MM.1S (cell line): ENCODE data around the gene SLC27A6.

ENCODE experiments used
- DNase-seq: peaks from one replicate; pipeline ENCODE4 v3.0.0-alpha.2; 2015
- H2AFZ ChIP-seq: fragments of 300-600 bp; sonication (generic); 2 replicates; pipeline ENCODE4 v1.6.0; 2016; ENCODE audit warnings: antibody characterized with exemption, low read length
- H3F3A ChIP-seq: fragments of 300-600 bp; sonication (generic); 2 replicates; pipeline ENCODE4 v1.6.1; 2016; ENCODE audit warnings: mild to moderate bottlenecking, antibody characterized with exemption, low read length, moderate library complexity, mixed read lengths; ENCODE audit not compliant: insufficient read depth
- H3K27ac ChIP-seq: fragments of 300-600 bp; sonication (generic); 2 replicates; pipeline ENCODE4 v1.5.1; 2016; ENCODE audit warnings: mild to moderate bottlenecking, low read length
- H3K27me3 ChIP-seq: fragments of 300-600 bp; sonication (generic); replicated peaks from 2 replicates; pipeline ENCODE4 v1.6.0; 2016; ENCODE audit warnings: low read length; ENCODE audit not compliant: insufficient read depth
- H3K36me3 ChIP-seq: fragments of 300-600 bp; sonication (generic); replicated peaks from 2 replicates; pipeline ENCODE4 v1.6.1; 2016; ENCODE audit warnings: mild to moderate bottlenecking, low read length, mixed read lengths; ENCODE audit not compliant: insufficient read depth
- H3K4me1 ChIP-seq: fragments of 300-600 bp; sonication (generic); 2 replicates; pipeline ENCODE4 v1.6.1; 2016; ENCODE audit warnings: low read length, mixed read lengths
- H3K4me2 ChIP-seq: fragments of 300-600 bp; sonication (generic); 2 replicates; pipeline ENCODE4 v1.6.0; 2016; ENCODE audit warnings: low read depth, low read length
- H3K4me3 ChIP-seq: fragments of 300-600 bp; sonication (generic); 2 replicates; pipeline ENCODE4 v1.5.1; 2016; ENCODE audit warnings: low read length, mixed read lengths
- H3K79me2 ChIP-seq: fragments of 300-600 bp; sonication (generic); 2 replicates; pipeline ENCODE4 v1.6.1; 2016; ENCODE audit warnings: mixed run types, low read length, mixed read lengths
- H3K9ac ChIP-seq: fragments of 300-600 bp; sonication (generic); 2 replicates; pipeline ENCODE4 v1.6.1; 2016; ENCODE audit warnings: low read length, mixed read lengths
- H3K9me2 ChIP-seq: fragments of 300-600 bp; sonication (generic); replicated peaks from 2 replicates; pipeline ENCODE4 v1.6.1; 2016; ENCODE audit warnings: mild to moderate bottlenecking, low read length, mixed read lengths; ENCODE audit not compliant: insufficient read depth
- H3K9me3 ChIP-seq: fragments of 300-600 bp; sonication (generic); replicated peaks from 2 replicates; pipeline ENCODE4 v1.6.1; 2016; ENCODE audit warnings: mild to moderate bottlenecking, low read length, mixed read lengths; ENCODE audit not compliant: insufficient read depth
- H4K20me1 ChIP-seq: fragments of 300-600 bp; sonication (generic); 2 replicates; pipeline ENCODE4 v1.6.1; 2016; ENCODE audit warnings: mild to moderate bottlenecking, low read length, moderate library complexity, mixed read lengths; ENCODE audit not compliant: insufficient read depth
- CTCF ChIP-seq: fragments of 300-600 bp; sonication (generic); IDR thresholded peaks from 2 replicates; pipeline ENCODE4 v1.5.1; 2016; ENCODE audit warnings: antibody characterized with exemption, low read length, mixed read lengths
- EZH2 ChIP-seq: fragments of 300-600 bp; sonication (generic); optimal IDR thresholded peaks from 2 replicates; pipeline ENCODE3; 2017; ENCODE audit warnings: low read depth, mild to moderate bottlenecking, antibody characterized with exemption, low read length, mixed read lengths
- EZH2phosphoT487 ChIP-seq: fragments of 300-600 bp; sonication (generic); IDR thresholded peaks from 2 replicates; pipeline ENCODE4 v1.6.1; 2018; ENCODE audit warnings: antibody characterized with exemption, low read length

Gene SLC27A6

GRCh38 chr5:129067745-129068144 is 102.5 kb downstream of the SLC27A6 start:
- Histone ChIP-seq H3F3A (no peaks in the 10 kb centered on the region), H3K79me2 (no peaks in the 10 kb centered on the region), H3K9me3 (no peaks in the 10 kb centered on the region), H3K9me2 (no peaks in the 10 kb centered on the region), H3K4me1 (0 out of 2 replicates have a peak, but pooled peaks cover 8% of the 10 kb centered on the region), H3K4me3 (no peak overlapping the region), H3K4me2 (no peak overlapping the region), H4K20me1 (no peaks in the 10 kb centered on the region), H3K36me3 (no peaks in the 10 kb centered on the region), H2AFZ (no peak overlapping the region), H3K9ac (no peak overlapping the region), H3K27me3 (no peaks in the 10 kb centered on the region), H3K27ac (no peak overlapping the region)
- TF ChIP-seq CTCF (no peak), EZH2 (no peak), EZH2phosphoT487 (no peak)
- DNase-seq, result no peak

DNA sequence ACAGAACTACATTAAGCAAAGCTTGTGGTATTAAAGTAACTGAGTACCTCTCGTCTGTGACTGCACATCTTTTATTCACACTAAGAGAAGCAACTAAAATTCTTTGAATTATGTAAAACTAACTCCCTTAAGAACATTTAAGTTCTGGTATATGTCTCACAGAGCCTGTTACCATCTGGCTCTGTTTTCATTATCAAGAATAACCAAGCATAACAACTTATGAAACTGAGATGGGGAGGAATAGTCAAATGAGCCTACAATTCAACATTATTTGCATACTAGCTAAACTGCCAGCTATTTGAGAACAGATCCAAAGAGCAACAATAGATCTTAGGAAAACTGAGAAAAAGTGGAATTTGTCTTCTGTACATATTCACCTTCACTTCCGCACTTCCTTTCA is 104.0 kb downstream of the SLC27A6 start:
- TF ChIP-seq EZH2phosphoT487 (no peak), EZH2 (no peak), CTCF (no peak)

GRCh38 chr5:129073111-129073510 is 107.8 kb downstream of the SLC27A6 start:
- H3K9me3 ChIP-seq, result no peaks in the 10 kb centered on the region
- H3K27ac ChIP-seq, result no peak overlapping the region
- no peaks in the 10 kb centered on the region for H3K36me3 ChIP-seq
- no peaks in the 10 kb centered on the region for H4K20me1 ChIP-seq
- no peaks in the 10 kb centered on the region for H3K27me3 ChIP-seq
- DNase-seq, result no peak
- H3K4me3 ChIP-seq, result no peak overlapping the region
- no peak for TF ChIP-seq CTCF
- no peak for TF ChIP-seq EZH2
- no peak for TF ChIP-seq EZH2phosphoT487
- H3F3A ChIP-seq, result no peaks in the 10 kb centered on the region
- H2AFZ ChIP-seq, result no peak overlapping the region
- no peak overlapping the region for H3K4me2 ChIP-seq
- no peak overlapping the region for H3K9ac ChIP-seq
- H3K79me2 ChIP-seq, result no peaks in the 10 kb centered on the region
- no peaks in the 10 kb centered on the region for H3K9me2 ChIP-seq
- H3K4me1 ChIP-seq, result 0 out of 2 replicates have a peak, but pooled peaks cover 8% of the 10 kb centered on the region

More for the DNA sequence above, 104.0 kb downstream of the SLC27A6 start:
- H3K4me1 ChIP-seq, result 0 out of 2 replicates have a peak, but pooled peaks cover 8% of the 10 kb centered on the region
- H2AFZ ChIP-seq, result no peak overlapping the region
- no peaks in the 10 kb centered on the region for H3K27me3 ChIP-seq
- no peaks in the 10 kb centered on the region for H3K9me2 ChIP-seq
- no peaks in the 10 kb centered on the region for H3F3A ChIP-seq
- H3K27ac ChIP-seq, result no peak overlapping the region
- H3K9ac ChIP-seq, result no peak overlapping the region
- H3K4me2 ChIP-seq, result peak overlapping the region; percentile 5; the same call in 1 of the 2 replicates
- H3K4me3 ChIP-seq, result no peak overlapping the region
- H3K36me3 ChIP-seq, result no peaks in the 10 kb centered on the region
- H3K9me3 ChIP-seq, result no peaks in the 10 kb centered on the region
- DNase-seq, result peak; percentile 37
- no peaks in the 10 kb centered on the region for H4K20me1 ChIP-seq
- H3K79me2 ChIP-seq, result no peaks in the 10 kb centered on the region
